Esophagus muscularis mucosa (tissue), 4 donors: Measurements from ENCODE around the gene PI4K2A.

Experiments
- CTCF ChIP-seq, 3 experiments: fragments of 200-600 bp in 2 of 3; fragments of 450-650 bp in 1 of 3; sonication (generic) in 2 of 3; IDR thresholded peaks; one replicate each; pipeline ENCODE4 v1.5.1; 2017 to 2019; ENCODE audit warnings: antibody characterized with exemption in 3 of 3, mild to moderate bottlenecking in 2 of 3, moderate library complexity in 1 of 3
- EP300 ChIP-seq: sonication (generic); formaldehyde crosslinking; IDR thresholded peaks from one replicate; pipeline ENCODE4 v1.6.1; 2017; ENCODE audit warnings: antibody characterized with exemption
- POLR2A ChIP-seq: fragments of 450-650 bp; IDR thresholded peaks from one replicate; pipeline ENCODE4 v1.6.1; 2017; ENCODE audit warnings: antibody characterized with exemption, moderate library complexity, mild to moderate bottlenecking, low read depth
- POLR2AphosphoS5 ChIP-seq, 2 donors: sonication (generic); formaldehyde crosslinking; IDR thresholded peaks; one replicate each; pipeline ENCODE4 v1.6.1; 2017; ENCODE audit warnings: antibody characterized with exemption in 2 of 2

- TF ChIP-seq POLR2AphosphoS5 (IDR thresholded peaks at IDR 0.05) (no peak), CTCF (IDR thresholded peaks at IDR 0.05) (no peak), EP300 (no peak), POLR2A (no peak)
Observed at GRCh38 chr10:97599272-97599619, 41.2 kb upstream of the PI4K2A start.
